GM12873 (cell line): ENCODE measurements around the gene ITGB2.

ENCODE experiments used
- TF ChIP-seq, protein P1 (sequence below): IDR thresholded peaks from 2 replicates; pipeline ENCODE4 v1.5.1; 2012; ENCODE audit warnings: low read depth, mild to moderate bottlenecking, moderate library complexity, low read length, control low read depth; ENCODE audit not compliant: insufficient read depth; ENCODE audit errors: missing control alignments

Gene ITGB2

DNA sequence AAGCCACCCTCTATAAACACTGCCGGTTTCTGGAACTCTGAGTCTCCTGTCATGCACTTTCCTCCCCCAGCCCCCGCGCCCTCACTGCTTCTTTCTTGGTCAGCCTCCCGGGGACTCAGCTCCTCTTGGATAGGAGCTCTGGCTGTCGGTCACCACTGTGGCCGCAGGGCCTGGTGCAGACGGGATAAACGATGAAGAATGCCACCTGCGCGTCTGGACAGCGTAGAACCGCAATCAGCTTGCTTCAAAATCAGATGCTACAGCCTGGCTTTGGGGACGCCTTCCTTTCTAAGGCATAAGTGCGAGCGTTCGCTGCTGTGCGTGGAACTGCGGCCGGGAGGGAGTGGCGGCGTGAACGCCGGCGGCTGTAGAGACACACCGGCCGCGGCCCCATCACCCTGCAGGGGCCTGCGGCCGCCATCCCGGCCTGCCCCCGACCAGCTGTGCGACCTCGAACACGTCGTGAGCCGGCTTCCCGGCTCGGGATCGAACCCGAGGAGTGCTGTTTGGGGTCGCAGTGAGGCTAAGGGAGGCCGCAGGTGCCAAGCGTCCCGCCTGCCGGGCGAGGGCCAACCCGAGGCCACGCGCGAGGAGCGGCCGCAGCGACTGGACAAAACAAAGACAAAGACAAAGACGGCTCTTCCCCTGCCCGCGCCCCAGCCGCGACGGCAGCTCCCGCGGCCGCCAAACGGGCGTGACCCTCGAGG, 47.9 kb downstream of the ITGB2 start:
- TF ChIP-seq, protein P1, sequence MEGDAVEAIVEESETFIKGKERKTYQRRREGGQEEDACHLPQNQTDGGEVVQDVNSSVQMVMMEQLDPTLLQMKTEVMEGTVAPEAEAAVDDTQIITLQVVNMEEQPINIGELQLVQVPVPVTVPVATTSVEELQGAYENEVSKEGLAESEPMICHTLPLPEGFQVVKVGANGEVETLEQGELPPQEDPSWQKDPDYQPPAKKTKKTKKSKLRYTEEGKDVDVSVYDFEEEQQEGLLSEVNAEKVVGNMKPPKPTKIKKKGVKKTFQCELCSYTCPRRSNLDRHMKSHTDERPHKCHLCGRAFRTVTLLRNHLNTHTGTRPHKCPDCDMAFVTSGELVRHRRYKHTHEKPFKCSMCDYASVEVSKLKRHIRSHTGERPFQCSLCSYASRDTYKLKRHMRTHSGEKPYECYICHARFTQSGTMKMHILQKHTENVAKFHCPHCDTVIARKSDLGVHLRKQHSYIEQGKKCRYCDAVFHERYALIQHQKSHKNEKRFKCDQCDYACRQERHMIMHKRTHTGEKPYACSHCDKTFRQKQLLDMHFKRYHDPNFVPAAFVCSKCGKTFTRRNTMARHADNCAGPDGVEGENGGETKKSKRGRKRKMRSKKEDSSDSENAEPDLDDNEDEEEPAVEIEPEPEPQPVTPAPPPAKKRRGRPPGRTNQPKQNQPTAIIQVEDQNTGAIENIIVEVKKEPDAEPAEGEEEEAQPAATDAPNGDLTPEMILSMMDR, result no peak

DNA sequence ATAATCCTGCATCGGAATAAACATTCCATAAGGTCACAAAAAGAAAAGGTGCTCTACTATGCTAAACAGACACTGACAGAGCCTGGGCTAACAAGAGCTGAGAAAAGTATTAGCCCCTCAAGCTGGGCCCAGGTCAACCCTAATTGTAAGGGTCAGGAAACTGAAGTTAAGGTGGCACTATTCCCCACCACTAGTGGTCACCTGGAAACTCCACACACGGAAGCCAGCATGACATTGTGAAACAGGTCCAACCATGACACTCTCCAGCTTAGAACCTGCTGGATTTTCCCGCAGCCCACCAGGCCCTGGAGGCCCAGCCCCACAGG, 48.4 kb downstream of the ITGB2 start:
- TF ChIP-seq, protein P1, result no peak

DNA sequence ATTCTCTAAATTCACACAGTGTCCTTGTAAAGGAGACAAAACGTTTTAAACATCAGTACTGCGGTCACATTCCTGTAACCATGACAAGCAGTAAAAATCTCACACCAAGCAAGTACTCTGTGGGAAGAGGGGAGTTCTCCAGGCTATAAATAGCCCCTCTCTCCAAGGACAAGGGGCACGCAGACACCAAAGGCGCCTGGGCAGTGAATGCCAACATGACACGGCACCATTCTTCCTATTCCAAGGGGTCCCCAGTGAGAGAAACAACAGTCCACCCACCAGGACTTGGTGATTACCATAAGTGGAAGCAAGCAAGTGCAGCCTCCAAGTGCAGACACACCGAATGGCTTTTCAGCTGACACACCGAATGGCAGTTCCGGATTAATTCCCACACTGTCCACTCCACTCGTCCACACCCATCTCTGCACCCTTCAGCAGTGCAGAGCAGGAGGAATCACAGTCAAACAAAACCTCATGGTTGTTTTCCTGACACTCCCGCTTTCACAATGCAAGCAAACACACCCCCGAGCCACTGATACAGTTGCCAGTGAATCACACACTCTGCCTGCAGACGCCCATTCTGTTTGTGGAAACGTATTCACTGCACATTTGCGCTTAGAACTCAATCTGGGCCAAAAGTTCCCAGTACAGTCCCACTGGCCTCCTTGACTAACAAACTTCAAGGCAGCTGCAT, 49.0 kb downstream of the ITGB2 start:
- TF ChIP-seq, protein P1, result no peak

DNA sequence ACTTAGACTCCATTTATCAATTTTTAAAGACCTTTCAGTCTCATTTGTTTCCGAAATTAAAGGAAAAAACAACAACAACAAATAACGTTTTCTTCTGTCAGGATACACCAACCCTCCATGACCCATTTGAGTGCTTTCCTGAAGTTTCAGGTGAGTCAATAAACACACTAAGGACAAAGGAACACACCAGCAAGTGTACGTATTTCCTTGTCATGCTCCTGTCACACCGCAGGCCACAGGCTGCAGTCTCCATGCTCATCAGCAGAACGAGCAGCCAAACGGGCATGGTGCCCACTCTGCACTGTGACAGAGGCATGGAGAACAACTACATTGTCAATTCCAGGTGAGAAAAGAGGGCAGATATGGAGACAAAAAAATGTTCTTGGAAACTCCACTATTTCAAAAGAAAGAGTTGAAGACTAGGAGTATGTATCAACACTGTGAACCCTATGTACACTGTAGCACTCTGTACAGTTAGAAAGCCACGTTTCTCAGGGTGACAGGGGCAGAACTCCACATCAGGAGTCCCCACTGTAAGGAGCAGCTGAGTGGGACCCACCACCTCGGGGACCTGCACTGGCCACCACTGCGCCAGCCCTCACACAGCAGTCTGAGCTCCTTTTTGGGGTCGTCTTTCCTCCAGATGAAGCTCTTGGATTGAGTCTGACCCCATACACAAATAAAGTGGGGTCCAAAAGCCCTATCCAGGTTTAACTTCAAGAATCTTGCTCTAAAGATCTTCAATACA, 49.8 kb downstream of the ITGB2 start:
- TF ChIP-seq, protein P1, result no peak

DNA sequence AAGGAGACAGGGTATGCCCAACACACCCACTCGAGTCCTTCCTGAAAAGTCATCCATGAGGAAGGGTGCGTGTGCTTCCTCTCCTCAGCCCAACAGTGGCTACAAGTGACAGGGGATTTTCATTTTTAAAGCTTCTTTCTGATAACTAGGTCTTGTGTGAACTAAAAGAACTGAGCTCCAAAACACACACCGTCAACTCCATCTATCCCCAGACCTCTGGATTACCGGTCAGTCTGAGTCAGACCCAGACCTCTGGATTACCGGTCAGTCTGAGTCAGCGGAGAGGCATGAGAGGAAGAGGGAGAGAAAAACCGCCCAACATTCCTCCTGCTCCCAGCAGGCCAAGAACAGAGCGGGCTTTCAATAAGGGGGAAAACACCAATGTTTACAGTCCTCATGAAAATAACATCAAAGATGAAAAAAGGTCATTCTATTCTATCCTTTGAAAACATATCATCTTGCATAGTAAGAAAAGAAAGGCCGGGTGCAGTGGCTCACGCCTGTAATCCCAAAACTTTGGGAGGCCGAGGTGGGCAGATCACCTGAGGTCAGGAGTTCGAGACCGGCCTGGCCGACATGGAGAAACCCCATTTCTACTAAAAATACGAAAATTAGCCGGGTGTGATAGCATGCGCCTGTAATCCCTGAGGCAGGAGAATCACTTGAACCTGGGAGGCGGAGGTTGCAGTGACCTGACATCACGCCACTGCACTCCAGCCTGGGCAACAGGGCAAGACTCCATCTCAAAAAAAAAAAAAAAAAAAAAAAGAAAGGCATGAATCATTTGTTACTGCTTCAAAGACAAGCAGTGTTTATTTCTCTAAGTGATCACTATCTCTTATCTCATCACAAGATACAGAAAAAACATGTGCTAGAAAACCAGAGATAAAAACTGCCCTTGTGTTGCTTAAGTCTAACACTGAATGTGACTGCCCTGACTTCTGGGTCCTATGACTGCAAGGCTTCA, 50.6 kb downstream of the ITGB2 start:
- TF ChIP-seq, protein P1, result no peak

DNA sequence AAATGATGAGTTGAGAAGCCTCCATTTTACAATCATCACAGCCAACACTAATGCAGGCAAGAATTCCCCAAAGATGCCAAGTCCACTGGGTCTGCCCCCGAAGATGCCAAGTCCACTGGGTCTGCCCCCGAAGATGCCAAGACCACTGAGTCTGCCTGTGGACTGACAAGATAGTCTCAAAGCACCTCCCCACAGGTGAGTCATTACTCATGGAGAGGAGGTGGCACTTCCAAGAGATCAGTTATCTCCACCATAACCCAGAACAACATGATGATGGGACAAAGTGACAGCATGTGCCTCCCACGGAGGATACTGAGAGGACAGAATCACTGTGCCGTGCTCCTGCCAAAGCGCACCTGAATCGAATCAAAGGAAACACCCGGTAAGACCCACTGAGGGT, 52.0 kb downstream of the ITGB2 start:
- TF ChIP-seq, protein P1, result no peak
